PC-3 (cell line): ENCODE data around the gene SNX21.

Experiments used
- EZH2 ChIP-seq: fragments of 300-600 bp; sonication (generic); IDR thresholded peaks from one replicate; pipeline ENCODE4 v1.6.1; 2017; ENCODE audit warnings: antibody characterized with exemption, mild to moderate bottlenecking, low read length; ENCODE audit not compliant: unreplicated experiment
- TF ChIP-seq, protein P1 (sequence below): fragments of 300-600 bp; sonication (generic); conservative IDR thresholded peaks from 2 replicates; pipeline ENCODE4 v1.5.1; 2017; ENCODE audit warnings: antibody characterized with exemption, low read depth, mild to moderate bottlenecking, low read length

DNA sequence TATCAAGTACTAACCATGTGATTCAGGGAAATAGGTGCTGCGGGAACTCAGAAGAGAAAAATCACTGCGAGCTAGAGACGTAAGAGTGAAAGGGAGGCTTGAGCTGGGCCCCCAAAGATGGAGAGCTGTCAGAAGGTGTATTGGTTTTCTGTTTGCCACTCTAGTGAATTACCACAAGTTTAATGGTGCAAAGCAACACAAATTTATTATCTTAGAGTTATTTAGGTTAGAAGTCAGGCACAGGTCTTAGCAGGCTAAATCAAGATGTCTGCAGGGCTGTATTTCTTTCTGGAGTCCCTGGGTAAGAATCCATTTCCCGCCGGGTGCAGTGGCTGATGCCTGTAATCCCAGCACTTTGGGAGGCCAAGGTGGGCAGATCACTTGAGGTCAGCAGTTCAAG, 26.3 kb downstream of the SNX21 start:
- TF ChIP-seq EZH2 = no peak
- TF ChIP-seq, protein P1, sequence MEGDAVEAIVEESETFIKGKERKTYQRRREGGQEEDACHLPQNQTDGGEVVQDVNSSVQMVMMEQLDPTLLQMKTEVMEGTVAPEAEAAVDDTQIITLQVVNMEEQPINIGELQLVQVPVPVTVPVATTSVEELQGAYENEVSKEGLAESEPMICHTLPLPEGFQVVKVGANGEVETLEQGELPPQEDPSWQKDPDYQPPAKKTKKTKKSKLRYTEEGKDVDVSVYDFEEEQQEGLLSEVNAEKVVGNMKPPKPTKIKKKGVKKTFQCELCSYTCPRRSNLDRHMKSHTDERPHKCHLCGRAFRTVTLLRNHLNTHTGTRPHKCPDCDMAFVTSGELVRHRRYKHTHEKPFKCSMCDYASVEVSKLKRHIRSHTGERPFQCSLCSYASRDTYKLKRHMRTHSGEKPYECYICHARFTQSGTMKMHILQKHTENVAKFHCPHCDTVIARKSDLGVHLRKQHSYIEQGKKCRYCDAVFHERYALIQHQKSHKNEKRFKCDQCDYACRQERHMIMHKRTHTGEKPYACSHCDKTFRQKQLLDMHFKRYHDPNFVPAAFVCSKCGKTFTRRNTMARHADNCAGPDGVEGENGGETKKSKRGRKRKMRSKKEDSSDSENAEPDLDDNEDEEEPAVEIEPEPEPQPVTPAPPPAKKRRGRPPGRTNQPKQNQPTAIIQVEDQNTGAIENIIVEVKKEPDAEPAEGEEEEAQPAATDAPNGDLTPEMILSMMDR = no peak
